Esophagus squamous epithelium (tissue), 4 donors: ENCODE measurements around the gene ZNF415.

ENCODE experiments used
- CTCF ChIP-seq, 6 experiments: fragments of 450-650 bp in 4 of 6; fragments of 200-600 bp in 2 of 6; sonication (generic) in 2 of 6; IDR thresholded peaks; one replicate each; pipeline ENCODE4 v1.5.1; 2016 to 2019; ENCODE audit warnings: antibody characterized with exemption in 6 of 6, mild to moderate bottlenecking in 4 of 6, moderate library complexity in 4 of 6
- POLR2A ChIP-seq, 4 donors: fragments of 450-650 bp; IDR thresholded peaks; one replicate each; pipeline ENCODE4 v1.6.1; 2017; ENCODE audit warnings: antibody characterized with exemption in 4 of 4, mild to moderate bottlenecking in 4 of 4, moderate library complexity in 3 of 4

- TF ChIP-seq CTCF (IDR thresholded peaks at IDR 0.05) (no peak), POLR2A (IDR thresholded peaks at IDR 0.05) (no peak)
Measured at GRCh38 chr19:53086949-53087348, 45.8 kb downstream of the ZNF415 start.
